ENCODE measurements around the gene TOMM40. TPM values are rescaled to one million over a fixed set of nuclear protein-coding genes. Genes with fewer than 3 reads are reported as not detected.

The TOMM40 gene
- total and polyA plus RNA-seq, 2 of the 13 experiments (the other 11 are each of a cell fraction or from before 2014, with no cell fraction given) = 72.0 to 110 TPM

DNA sequence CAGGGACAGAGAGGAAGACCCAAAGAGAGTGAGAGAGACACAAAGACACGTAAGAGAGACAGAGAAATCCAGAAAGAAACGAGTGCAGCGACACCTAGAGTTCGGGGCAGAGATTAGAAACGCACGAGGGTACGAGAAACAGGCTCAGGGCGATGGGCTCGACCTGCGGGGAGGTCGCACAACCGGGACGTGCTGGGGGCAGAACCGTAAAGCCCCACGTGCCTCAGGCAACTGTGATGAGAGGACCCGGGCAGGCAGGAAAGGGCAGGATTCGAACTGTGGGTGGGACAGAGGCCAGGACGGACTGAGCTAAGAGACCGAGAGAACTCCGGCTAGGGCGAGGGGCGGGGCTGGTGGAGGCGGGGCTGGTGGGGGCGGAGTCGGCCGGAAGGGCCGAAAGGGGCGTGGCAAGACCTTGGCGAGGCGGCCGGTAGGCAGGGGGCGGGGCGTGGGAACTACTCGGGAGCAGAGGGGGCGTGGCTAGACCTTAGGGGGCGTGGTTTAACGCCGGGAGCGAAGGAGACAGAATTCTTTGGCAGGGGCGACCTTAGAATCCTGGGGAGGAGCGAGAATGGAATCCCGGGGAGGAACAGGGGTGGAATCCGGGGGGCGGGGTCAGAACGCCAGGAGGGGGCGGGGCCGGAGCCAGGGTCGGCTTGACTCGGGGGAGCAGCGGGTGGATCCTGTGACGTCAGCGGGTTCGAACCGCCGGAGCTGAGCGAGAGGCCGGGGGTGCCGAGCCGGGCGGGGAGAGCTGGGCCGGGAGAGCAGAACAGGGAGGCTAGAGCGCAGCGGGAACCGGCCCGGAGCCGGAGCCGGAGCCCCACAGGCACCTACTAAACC, 45.2 kb upstream of the TOMM40 start, which contains the start of gene NECTIN2 (continued):
- TF ChIP-seq, protein P1, sequence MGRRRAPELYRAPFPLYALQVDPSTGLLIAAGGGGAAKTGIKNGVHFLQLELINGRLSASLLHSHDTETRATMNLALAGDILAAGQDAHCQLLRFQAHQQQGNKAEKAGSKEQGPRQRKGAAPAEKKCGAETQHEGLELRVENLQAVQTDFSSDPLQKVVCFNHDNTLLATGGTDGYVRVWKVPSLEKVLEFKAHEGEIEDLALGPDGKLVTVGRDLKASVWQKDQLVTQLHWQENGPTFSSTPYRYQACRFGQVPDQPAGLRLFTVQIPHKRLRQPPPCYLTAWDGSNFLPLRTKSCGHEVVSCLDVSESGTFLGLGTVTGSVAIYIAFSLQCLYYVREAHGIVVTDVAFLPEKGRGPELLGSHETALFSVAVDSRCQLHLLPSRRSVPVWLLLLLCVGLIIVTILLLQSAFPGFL (CRISPR knock-in tag; IDR thresholded peaks at IDR 0.05) = no peak
- TF ChIP-seq ZNF451 (CRISPR knock-in tag; IDR thresholded peaks at IDR 0.05) = no peak; the same call in 1 of the 2 replicates
- TF ChIP-seq, protein P2, sequence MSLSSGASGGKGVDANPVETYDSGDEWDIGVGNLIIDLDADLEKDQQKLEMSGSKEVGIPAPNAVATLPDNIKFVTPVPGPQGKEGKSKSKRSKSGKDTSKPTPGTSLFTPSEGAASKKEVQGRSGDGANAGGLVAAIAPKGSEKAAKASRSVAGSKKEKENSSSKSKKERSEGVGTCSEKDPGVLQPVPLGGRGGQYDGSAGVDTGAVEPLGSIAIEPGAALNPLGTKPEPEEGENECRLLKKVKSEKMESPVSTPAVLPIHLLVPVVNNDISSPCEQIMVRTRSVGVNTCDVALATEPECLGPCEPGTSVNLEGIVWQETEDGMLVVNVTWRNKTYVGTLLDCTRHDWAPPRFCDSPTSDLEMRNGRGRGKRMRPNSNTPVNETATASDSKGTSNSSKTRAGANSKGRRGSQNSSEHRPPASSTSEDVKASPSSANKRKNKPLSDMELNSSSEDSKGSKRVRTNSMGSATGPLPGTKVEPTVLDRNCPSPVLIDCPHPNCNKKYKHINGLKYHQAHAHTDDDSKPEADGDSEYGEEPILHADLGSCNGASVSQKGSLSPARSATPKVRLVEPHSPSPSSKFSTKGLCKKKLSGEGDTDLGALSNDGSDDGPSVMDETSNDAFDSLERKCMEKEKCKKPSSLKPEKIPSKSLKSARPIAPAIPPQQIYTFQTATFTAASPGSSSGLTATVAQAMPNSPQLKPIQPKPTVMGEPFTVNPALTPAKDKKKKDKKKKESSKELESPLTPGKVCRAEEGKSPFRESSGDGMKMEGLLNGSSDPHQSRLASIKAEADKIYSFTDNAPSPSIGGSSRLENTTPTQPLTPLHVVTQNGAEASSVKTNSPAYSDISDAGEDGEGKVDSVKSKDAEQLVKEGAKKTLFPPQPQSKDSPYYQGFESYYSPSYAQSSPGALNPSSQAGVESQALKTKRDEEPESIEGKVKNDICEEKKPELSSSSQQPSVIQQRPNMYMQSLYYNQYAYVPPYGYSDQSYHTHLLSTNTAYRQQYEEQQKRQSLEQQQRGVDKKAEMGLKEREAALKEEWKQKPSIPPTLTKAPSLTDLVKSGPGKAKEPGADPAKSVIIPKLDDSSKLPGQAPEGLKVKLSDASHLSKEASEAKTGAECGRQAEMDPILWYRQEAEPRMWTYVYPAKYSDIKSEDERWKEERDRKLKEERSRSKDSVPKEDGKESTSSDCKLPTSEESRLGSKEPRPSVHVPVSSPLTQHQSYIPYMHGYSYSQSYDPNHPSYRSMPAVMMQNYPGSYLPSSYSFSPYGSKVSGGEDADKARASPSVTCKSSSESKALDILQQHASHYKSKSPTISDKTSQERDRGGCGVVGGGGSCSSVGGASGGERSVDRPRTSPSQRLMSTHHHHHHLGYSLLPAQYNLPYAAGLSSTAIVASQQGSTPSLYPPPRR (CRISPR knock-in tag; IDR thresholded peaks at IDR 0.05; ENCODE audit: borderline replicate concordance) = 0 out of 2 replicates have a peak, but pooled peaks have one; percentile 16
- no peak for TF ChIP-seq TEAD2 (CRISPR knock-in tag; IDR thresholded peaks at IDR 0.05)
- TF ChIP-seq ZNF136 (CRISPR knock-in tag; IDR thresholded peaks at IDR 0.05; ENCODE audit: low read depth) = 0 out of 2 replicates have a peak, but pooled peaks have one; percentile 38
- TF ChIP-seq ZNF205 (CRISPR knock-in tag; IDR thresholded peaks at IDR 0.05) = peak; percentile 41; the same call in 1 of the 2 replicates
- TF ChIP-seq MAZ (IDR thresholded peaks at IDR 0.05; ENCODE audit: borderline replicate concordance, low read depth, low read length) = peak; percentile 42; the same call in 1 of the 2 replicates
- TF ChIP-seq MAZ (CRISPR knock-in tag; IDR thresholded peaks at IDR 0.05; ENCODE audit: low read depth) = peak; percentile 26; the same call in 1 of the 2 replicates
- no peak for TF ChIP-seq ZNF264 (CRISPR knock-in tag; IDR thresholded peaks at IDR 0.05)
- TF ChIP-seq, protein P3, sequence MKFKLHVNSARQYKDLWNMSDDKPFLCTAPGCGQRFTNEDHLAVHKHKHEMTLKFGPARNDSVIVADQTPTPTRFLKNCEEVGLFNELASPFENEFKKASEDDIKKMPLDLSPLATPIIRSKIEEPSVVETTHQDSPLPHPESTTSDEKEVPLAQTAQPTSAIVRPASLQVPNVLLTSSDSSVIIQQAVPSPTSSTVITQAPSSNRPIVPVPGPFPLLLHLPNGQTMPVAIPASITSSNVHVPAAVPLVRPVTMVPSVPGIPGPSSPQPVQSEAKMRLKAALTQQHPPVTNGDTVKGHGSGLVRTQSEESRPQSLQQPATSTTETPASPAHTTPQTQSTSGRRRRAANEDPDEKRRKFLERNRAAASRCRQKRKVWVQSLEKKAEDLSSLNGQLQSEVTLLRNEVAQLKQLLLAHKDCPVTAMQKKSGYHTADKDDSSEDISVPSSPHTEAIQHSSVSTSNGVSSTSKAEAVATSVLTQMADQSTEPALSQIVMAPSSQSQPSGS (CRISPR knock-in tag; IDR thresholded peaks at IDR 0.05) = peak; percentile 81
- no peak for TF ChIP-seq ZNF891 (CRISPR knock-in tag; IDR thresholded peaks at IDR 0.05)
- no peak for TF ChIP-seq FOXP1 (IDR thresholded peaks at IDR 0.05)
- TF ChIP-seq FOXP1 (CRISPR knock-in tag; IDR thresholded peaks at IDR 0.05) = no peak
- no peak for TF ChIP-seq NFKBIZ (CRISPR knock-in tag; IDR thresholded peaks at IDR 0.05)
- no peak for TF ChIP-seq ZNF20 (CRISPR knock-in tag; IDR thresholded peaks at IDR 0.05)
- peak; percentile 76 for TF ChIP-seq TAF1 (CRISPR knock-in tag; IDR thresholded peaks at IDR 0.05)
- no peak for TF ChIP-seq ZFP41 (CRISPR knock-in tag; IDR thresholded peaks at IDR 0.05; ENCODE audit: borderline replicate concordance)
- 0 out of 2 replicates have a peak, but pooled peaks have one; percentile 10 for TF ChIP-seq NR2F6 (IDR thresholded peaks at IDR 0.05)
- 0 out of 2 replicates have a peak, but pooled peaks have one; percentile 53 for TF ChIP-seq NR2F6 (CRISPR knock-in tag; IDR thresholded peaks at IDR 0.05)
- TF ChIP-seq, protein P4, sequence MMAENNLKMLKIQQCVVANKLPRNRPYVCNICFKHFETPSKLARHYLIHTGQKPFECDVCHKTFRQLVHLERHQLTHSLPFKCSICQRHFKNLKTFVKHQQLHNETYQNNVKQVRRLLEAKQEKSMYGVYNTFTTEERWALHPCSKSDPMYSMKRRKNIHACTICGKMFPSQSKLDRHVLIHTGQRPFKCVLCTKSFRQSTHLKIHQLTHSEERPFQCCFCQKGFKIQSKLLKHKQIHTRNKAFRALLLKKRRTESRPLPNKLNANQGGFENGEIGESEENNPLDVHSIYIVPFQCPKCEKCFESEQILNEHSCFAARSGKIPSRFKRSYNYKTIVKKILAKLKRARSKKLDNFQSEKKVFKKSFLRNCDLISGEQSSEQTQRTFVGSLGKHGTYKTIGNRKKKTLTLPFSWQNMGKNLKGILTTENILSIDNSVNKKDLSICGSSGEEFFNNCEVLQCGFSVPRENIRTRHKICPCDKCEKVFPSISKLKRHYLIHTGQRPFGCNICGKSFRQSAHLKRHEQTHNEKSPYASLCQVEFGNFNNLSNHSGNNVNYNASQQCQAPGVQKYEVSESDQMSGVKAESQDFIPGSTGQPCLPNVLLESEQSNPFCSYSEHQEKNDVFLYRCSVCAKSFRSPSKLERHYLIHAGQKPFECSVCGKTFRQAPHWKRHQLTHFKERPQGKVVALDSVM (CRISPR knock-in tag; IDR thresholded peaks at IDR 0.05) = peak; percentile 98
- TF ChIP-seq ZNF672 (CRISPR knock-in tag; IDR thresholded peaks at IDR 0.05) = 0 out of 2 replicates have a peak, but pooled peaks have one; percentile 6
- 0 out of 2 replicates have a peak, but pooled peaks have one; percentile 11 for TF ChIP-seq NCOA2 (CRISPR knock-in tag; IDR thresholded peaks at IDR 0.05)

Measured in HepG2 (cell line).